Kidney glomerular epithelial cell (primary cell): ENCODE results near the gene C19orf12.

ENCODE experiments used
- DNase-seq: peaks from one replicate; lab custom pipeline; 2025; lab: John Stamatoyannopoulos, UW

The C19orf12 gene

GRCh38 chr19:29697523-29698261 lies 17.4 kb downstream of the C19orf12 start:
- no peak for DNase-seq

DNA sequence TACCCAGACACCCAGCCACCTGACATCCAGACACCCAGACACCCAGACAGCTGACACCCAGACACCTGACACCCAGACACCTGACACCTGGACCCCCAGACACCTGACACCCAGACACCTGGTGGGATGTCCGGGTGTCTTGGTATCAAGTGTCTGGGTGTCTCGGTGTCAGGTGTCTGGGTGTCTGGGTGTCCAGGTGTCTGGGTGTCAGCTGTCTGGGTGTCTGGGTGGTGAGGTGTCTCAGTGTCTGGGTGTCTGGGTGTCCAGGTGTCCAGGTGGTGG lies 18.6 kb downstream of the C19orf12 start:
- no peak for DNase-seq

- no peak for DNase-seq
These were observed 19.1 kb downstream of the C19orf12 start for GRCh38 chr19:29695765-29696564.

DNA sequence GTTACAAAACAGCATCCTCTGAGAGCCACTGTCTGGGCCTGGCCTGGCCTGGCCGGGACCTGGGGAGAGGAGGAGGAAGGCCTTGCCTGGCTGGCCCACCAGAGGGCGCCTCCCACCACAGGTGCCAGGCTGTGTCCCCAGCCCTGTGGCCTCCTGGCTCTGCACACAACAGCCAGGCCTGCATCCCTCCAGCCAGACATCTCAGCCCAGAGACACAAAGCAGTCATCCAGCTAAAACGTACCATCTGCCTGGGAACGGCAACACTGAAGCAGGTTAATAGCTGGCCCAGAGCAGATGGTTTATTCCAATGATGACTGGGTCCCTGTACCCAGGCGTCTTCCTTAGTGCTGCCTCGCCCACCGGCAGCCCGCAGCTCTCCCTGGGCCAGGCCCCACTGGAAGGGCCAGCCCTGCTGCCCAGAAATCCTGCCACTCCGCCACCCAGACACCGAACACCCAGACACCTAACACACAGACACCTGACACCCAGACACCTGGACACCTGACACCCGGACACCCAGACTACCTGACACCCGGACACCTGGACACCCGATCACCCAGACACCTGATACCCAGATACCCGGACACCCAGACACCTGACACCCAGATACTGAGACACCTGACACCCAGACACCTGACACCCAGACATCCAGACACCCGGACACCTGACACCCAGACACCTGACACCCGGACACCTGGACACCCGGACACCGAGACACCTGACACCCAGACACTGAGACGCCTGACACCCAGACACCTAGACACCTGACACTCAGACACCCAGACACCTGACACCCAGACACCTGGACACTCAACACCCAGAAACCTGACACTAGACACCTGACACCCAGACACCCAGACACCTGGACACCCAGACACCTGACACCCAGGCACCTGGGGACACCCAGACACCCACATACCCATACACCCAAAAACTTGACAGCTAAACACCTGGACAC lies 20.1 kb downstream of the C19orf12 start:
- peak; percentile 29 for DNase-seq

DNA sequence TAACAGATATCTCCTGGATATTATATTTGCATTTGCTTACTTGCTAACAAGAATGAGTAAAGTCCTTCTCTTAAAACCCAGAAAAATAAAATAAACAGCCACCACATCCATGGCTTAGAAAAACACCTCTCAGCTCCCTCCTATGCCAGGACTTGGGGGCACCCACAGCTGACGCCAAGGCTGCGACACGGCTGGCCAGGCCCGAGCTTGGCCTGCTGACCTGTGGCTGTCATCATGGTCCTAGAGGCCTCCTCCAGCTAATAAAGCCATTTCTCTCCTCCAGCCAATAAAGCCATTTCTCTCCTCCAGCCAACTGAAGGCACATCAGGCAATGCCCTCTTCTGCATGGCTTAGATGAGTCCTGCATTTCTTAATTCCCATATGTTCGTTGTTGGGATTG lies 20.9 kb downstream of the C19orf12 start:
- DNase-seq: no peak

DNA sequence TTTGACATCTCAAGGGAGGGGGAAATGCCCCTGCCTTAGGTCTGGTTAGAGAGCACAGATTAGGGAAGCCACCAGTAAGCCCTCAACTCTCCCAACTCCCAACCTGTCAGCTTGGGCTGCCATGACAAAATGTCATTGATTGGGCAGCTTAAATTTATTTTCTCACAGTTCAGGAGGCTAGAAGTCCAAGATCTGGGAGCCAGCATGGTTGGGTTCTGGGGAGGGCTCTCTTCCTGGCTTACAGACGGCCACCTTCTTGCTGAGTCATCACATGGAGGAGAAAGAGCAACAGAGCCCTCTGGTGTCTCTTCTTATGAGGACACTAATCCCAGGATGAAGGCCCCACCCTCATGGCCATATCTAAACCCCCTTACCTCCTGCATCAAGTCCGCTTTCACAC lies 24.2 kb downstream of the C19orf12 start:
- DNase-seq: no peak

GRCh38 chr19:29687897-29688728 lies 26.9 kb downstream of the C19orf12 start:
- no peak for DNase-seq

- DNase-seq: peak; percentile 79
These were observed 27.7 kb downstream of the C19orf12 start for GRCh38 chr19:29687244-29687896.

DNA sequence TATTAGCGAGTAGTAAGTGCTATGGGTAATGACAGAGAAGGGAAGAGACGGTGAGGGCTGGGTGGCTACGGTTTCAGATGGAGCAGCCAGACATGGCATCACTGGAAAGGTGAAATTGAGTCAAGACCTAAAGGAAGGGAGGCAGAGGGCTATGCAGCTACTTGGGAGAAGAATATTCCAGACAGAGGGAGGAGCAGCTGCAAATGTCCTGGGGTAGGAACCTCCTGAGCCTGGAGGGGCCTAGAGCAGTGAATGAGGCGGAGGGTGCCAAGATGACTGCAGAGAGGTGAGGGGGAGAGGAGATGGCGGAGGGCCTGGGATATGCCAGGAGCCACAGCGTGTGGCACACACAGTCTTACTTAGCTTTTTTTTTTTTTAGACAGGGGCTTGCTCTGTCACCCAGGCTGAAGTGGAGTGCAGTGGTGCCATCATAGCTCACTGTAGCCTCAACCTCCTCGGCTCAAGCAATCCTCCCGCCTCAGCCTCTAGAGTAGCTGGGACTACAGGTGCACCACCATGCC lies 28.7 kb downstream of the C19orf12 start:
- DNase-seq: no peak

- DNase-seq: no peak
These were observed 29.7 kb downstream of the C19orf12 start for GRCh38 chr19:29685326-29685725.

- peak; percentile 34 for DNase-seq
These were observed 32.1 kb downstream of the C19orf12 start for GRCh38 chr19:29683009-29683408.

GRCh38 chr19:29682236-29682895 lies 32.7 kb downstream of the C19orf12 start:
- no peak for DNase-seq

DNA sequence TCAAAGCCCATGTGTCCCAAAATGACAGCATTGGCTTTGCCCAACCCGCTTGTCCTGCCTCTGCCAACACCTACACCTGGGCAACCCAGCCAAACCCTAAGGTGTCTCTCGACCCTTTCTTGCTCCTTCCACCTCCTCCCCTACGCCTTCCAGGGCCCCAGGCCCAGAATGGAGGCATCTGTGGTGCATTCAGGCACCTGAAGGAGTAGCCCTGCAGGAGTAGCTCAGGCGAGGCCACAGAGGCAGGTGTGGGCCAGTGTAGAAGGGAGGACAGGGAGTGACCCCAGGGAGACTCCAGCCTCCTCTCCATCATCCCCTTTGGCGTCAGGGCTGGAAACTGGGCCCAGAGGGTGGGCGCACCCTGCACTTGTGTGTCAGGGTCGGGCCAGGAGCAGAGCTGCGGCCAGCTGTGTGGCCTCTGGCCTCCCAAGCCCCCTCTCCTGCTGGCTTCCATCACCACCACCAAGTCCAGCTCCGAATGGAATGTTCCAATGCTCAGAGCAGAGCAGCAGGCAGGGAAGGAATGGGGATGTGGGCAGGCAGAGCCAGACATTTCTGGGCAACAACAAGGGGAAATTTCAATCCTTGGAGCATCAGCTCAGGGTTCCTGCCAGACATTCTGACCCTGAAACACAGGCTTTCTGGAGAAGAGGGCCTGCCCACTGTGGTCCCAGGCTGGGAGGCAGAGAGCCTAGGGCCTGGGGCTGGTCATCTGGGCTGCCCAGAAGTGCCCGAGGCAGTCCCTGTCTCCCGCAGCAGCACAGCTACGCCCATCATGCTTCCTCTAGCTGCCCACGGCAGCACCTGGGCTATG lies 33.4 kb downstream of the C19orf12 start:
- no peak for DNase-seq

DNA sequence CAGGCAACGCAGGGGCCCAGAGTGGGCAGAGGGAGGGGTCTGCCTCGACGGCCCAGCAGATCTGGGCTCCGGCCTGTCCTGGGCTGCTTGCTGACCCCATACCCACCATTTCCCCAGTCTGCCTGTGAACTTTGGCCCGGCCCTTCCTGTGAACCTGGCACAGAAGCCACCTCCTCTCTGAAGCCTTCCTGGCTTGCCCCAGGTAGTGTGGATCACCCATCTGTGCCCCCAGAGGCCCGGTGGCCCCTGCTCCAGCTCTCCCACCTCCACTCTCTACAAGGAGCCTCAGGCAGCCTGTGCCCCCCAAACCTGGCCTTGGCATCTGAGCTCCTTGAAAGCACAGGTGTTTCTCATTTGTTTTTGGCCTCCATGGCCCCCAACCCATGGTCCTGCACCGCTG lies 34.1 kb downstream of the C19orf12 start:
- no peak for DNase-seq

- no peak for DNase-seq
These were observed 34.6 kb downstream of the C19orf12 start for GRCh38 chr19:29680447-29680846.

GRCh38 chr19:29679598-29680210 lies 35.4 kb downstream of the C19orf12 start:
- DNase-seq: no peak

- no peak for DNase-seq
These were observed 36.5 kb downstream of the C19orf12 start for GRCh38 chr19:29678484-29679106.

- no peak for DNase-seq
These were observed 37.9 kb downstream of the C19orf12 start for GRCh38 chr19:29677001-29677817.
